Vein endothelial cell (primary cell): Measurements from ENCODE around the gene AGPAT4. TPM values are rescaled to one million over a fixed set of nuclear protein-coding genes. Genes with fewer than 3 reads are reported as not detected.

ENCODE experiments used
- total RNA-seq: library from RNA; depleted of rRNA; stranded (reverse); fragments of >200 nt; gene quantifications from 2 replicates; pipeline ENCODE4 v1.2.3, GENCODE V29; 2012

Gene AGPAT4, protein sequence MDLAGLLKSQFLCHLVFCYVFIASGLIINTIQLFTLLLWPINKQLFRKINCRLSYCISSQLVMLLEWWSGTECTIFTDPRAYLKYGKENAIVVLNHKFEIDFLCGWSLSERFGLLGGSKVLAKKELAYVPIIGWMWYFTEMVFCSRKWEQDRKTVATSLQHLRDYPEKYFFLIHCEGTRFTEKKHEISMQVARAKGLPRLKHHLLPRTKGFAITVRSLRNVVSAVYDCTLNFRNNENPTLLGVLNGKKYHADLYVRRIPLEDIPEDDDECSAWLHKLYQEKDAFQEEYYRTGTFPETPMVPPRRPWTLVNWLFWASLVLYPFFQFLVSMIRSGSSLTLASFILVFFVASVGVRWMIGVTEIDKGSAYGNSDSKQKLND
- total RNA-seq = 10.8 and 11.0 TPM in 2 replicates

DNA sequence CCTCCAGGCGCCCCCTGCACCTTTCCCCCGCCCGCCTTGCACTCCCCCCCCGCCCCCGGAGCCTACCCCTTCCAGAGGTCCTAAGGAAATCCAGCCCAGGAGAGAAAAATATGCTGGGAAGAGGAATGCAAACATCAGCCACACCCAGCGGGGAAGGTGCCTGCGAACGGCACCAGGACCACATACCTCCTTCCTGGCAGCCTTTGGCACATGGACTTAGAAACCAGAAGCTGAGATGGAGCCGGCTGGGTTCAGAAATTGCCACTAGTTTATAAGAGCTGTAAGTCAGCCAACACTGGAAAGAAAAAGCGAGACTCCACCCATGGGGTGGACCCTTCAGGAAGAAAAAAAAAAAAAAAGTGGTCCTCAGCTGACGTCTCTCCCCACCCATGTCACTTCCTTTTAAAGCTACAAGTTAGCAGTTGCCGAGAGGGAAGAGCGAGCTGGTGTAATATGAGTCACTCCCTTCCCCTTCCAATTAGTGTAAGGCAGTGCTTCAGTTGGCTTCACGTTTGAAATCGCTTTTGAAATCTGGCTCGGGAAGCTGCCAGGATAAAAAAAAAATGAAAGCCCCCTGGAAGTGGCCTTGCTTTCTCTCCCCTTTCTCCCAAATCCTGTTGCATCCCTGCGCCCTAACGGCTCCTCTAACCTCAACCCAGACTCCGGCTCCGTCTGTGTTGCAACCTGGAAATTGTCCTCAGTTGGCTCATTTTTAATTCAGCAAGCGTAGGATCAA, at the start of gene AGPAT4:
Gene AGPAT4 (minus strand): TSS at position 310 of the 736 bp plus-strand sequence. CDS start 41,848 bp downstream, outside the sequence.

